GM18502 (cell line): ENCODE measurements around the gene DRD3.

Source experiments
- ATAC-seq: cut with Tn5 transposase; IDR thresholded peaks from one replicate; pipeline ENCODE4 v1.9.1; 2021; ENCODE audit warnings: mild to moderate bottlenecking; ENCODE audit not compliant: unreplicated experiment, poor library complexity

The DRD3 gene

GRCh38 chr3:114127517-114127916 lies 51.3 kb downstream of the DRD3 start:
- no peak for ATAC-seq

GRCh38 chr3:114126461-114126860 lies 52.4 kb downstream of the DRD3 start:
- ATAC-seq, result no peak

GRCh38 chr3:114122027-114122709 lies 56.7 kb downstream of the DRD3 start:
- no peak for ATAC-seq

GRCh38 chr3:114120211-114120610 lies 58.6 kb downstream of the DRD3 start:
- ATAC-seq, result no peak

- ATAC-seq, result no peak
These were observed 59.1 kb downstream of the DRD3 start for GRCh38 chr3:114119776-114120175.

- no peak for ATAC-seq
These were observed 63.7 kb downstream of the DRD3 start for GRCh38 chr3:114115143-114115542.

- ATAC-seq, result no peak
These were observed 64.1 kb downstream of the DRD3 start for GRCh38 chr3:114114719-114115118.

GRCh38 chr3:114112696-114113095 lies 66.2 kb downstream of the DRD3 start:
- no peak for ATAC-seq

GRCh38 chr3:114111060-114111770 lies 67.6 kb downstream of the DRD3 start:
- ATAC-seq, result no peak

- no peak for ATAC-seq
These were observed 68.4 kb downstream of the DRD3 start for GRCh38 chr3:114110439-114110838.

- no peak for ATAC-seq
These were observed 70.7 kb downstream of the DRD3 start for GRCh38 chr3:114108137-114108536.

- ATAC-seq, result no peak
These were observed 74.4 kb downstream of the DRD3 start for GRCh38 chr3:114104414-114104813.

- no peak for ATAC-seq
These were observed 75.0 kb downstream of the DRD3 start for GRCh38 chr3:114103858-114104257.

- ATAC-seq, result no peak
These were observed 75.7 kb downstream of the DRD3 start for GRCh38 chr3:114103181-114103580.

- no peak for ATAC-seq
These were observed 77.8 kb downstream of the DRD3 start for GRCh38 chr3:114101101-114101500.

- no peak for ATAC-seq
These were observed 83.1 kb downstream of the DRD3 start for GRCh38 chr3:114095796-114096195.

GRCh38 chr3:114093596-114093995 lies 85.3 kb downstream of the DRD3 start:
- ATAC-seq, result no peak

GRCh38 chr3:114093016-114093380 lies 85.9 kb downstream of the DRD3 start:
- ATAC-seq, result no peak

GRCh38 chr3:114092151-114093015 lies 86.5 kb downstream of the DRD3 start:
- ATAC-seq, result no peak

- no peak for ATAC-seq
These were observed 89.2 kb downstream of the DRD3 start for GRCh38 chr3:114089675-114090074.

- ATAC-seq, result no peak
These were observed 92.5 kb downstream of the DRD3 start for GRCh38 chr3:114086356-114086755.
